ENCODE results near the gene PLPPR1.

DNA sequence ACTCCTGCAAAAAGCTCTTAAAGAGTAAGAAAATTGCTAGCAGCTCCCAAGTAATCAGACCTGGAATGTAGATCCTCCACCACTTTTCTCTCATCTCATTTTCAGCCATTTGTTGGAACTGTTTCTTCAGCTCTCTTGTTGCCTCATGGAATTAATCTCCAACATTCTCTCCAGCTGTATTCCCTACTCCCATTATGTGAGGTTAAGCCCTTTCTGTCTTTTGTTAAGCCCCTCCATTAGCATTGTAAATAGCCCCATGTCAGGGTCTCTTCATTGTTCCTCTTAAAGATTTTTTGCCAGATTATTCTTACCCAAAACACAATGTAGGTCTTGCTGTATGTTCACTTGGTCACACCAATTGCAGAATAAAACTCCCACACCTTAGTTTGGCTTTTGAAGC is 119.8 kb downstream of the PLPPR1 start:
- TF ChIP-seq CTCF (conservative IDR thresholded peaks at IDR 0.05), result no peak
- no peak for TF ChIP-seq ZFX (IDR thresholded peaks at IDR 0.05)
